Stomach (tissue), 9 donors: ENCODE measurements around the gene PRKCA. TPM values are rescaled to one million over a fixed set of nuclear protein-coding genes. Genes with fewer than 3 reads are reported as not detected.
A peak's percentile ranks its signal among the peaks of the same experiment; 100 is the strongest.

Experiments used
- DNase-seq, 2 donors: peaks; one replicate each; pipeline versions ENCODE4 v3.0.0 to v3.0.0-alpha.2; 2013 to 2019
- H3K27ac ChIP-seq, 5 donors: fragments of 200-600 bp in 4 of 5; sonication (generic) in 4 of 5; one replicate each; pipeline ENCODE4 v1.5.1; 2013 to 2019; ENCODE audit warnings: mild to moderate bottlenecking in 1 of 5, moderate library complexity in 1 of 5
- H3K27me3 ChIP-seq, 3 donors: fragments of 200-600 bp; sonication (generic); one replicate each; pipeline ENCODE4 v1.5.1; 2017 to 2019; ENCODE audit warnings: mixed run types in 1 of 3
- H3K36me3 ChIP-seq, 4 donors: fragments of 200-600 bp; sonication (generic); 1 replicate in 3 of 4; 2 replicates in 1 of 4; pipeline ENCODE4 v1.5.1; 2016 to 2019
- H3K4me1 ChIP-seq, 4 donors: fragments of 200-600 bp; sonication (generic); one replicate each; pipeline ENCODE4 v1.5.1; 2016 to 2019
- H3K4me3 ChIP-seq, 4 donors: fragments of 200-600 bp; sonication (generic) in 3 of 4; one replicate each; pipeline ENCODE4 v1.5.1; 2016 to 2019; ENCODE audit warnings: mild to moderate bottlenecking in 1 of 4
- H3K9me3 ChIP-seq, 4 donors: fragments of 200-600 bp; sonication (generic); one replicate each; pipeline ENCODE4 v1.5.1; 2016 to 2019
- CTCF ChIP-seq, 7 experiments: fragments of 450-650 bp in 4 of 7; fragments of 200-600 bp in 3 of 7; sonication (generic) in 3 of 7; IDR thresholded peaks; one replicate each; pipeline ENCODE4 v1.5.1; 2016 to 2019; ENCODE audit warnings: antibody characterized with exemption in 7 of 7, control low read depth in 2 of 7, mild to moderate bottlenecking in 1 of 7
- EP300 ChIP-seq: sonication (generic); formaldehyde crosslinking; IDR thresholded peaks from one replicate; pipeline ENCODE4 v1.6.1; 2017; ENCODE audit warnings: antibody characterized with exemption
- POLR2A ChIP-seq, 4 donors: fragments of 450-650 bp; IDR thresholded peaks; one replicate each; pipeline ENCODE4 v1.6.1; 2016; ENCODE audit warnings: antibody characterized with exemption in 4 of 4, control low read depth in 2 of 4, mild to moderate bottlenecking in 1 of 4, moderate library complexity in 1 of 4
- POLR2AphosphoS5 ChIP-seq, 3 donors: sonication (generic); formaldehyde crosslinking; IDR thresholded peaks; one replicate each; pipeline ENCODE4 v1.6.1; 2016; ENCODE audit warnings: antibody characterized with exemption in 3 of 3
- WGBS, 5 donors: extraction: QIAGEN DNeasy Blood & Tissue Kit in 3 of 5; methylation state at CpG; one replicate each; pipeline versions ENCODE4 v1.1.5 to v1.1.7; 2013 to 2018; 5-methylcytosine and 5-hydroxymethylcytosine counted together
- intact Hi-C: fragments of 100-400 bp; cut with DNase I; formaldehyde crosslinking; loops from one replicate; pipeline ENCODE4 v1.15.1; 2023; ENCODE audit warnings: low total_unique reads
- polyA plus RNA-seq, 3 donors: library from polyadenylated mRNA; stranded (reverse); fragments of 200-250 nt; gene quantifications; one replicate each; pipeline ENCODE4 v1.2.3, GENCODE V29; 2013
- total RNA-seq, 5 donors: library from RNA; depleted of rRNA; stranded (reverse); fragments of >200 nt; gene quantifications; one replicate each; pipeline versions ENCODE4 v1.1.0 to v1.2.3, GENCODE V29; 2014 to 2016
- donor health status: healthy with polysubstance abuse.
- donor health status: Bipolar disorder and iron deficiency.
- donor health status: healthy.

The PRKCA gene
- total and polyA plus RNA-seq, 8 donors: 2.1 to 41.1 (median 12.2) TPM

GRCh38 chr17:66678061-66678460 is 375.6 kb downstream of the PRKCA start:
- Histone ChIP-seq H3K9me3 (no peaks in the 10 kb centered on the region), H3K4me1 (peaks cover 18 to 40% (median 21%) of the 10 kb centered on the region in 4 donors), H3K27ac (no peak overlapping the region), H3K27me3 (no peaks in the 10 kb centered on the region), H3K36me3 (no peaks in the 10 kb centered on the region), H3K4me3 (no peak overlapping the region)
- intact Hi-C loops: no loop called here
- TF ChIP-seq EP300: no peak
- TF ChIP-seq POLR2AphosphoS5 (IDR thresholded peaks at IDR 0.05): no peak
- no peak for TF ChIP-seq POLR2A (IDR thresholded peaks at IDR 0.05)
- no peak for TF ChIP-seq CTCF (IDR thresholded peaks at IDR 0.05)
- WGBS, 5 donors: 95 to 100% (median 100%) methylated on average over 1 of the region's 1 CpG
- no peak for DNase-seq

GRCh38 chr17:66678827-66679226 is 376.4 kb downstream of the PRKCA start:
- intact Hi-C loops: no loop called here
- Histone ChIP-seq H3K4me3 (no peak overlapping the region), H3K4me1 (peaks cover 15 to 33% (median 17%) of the 10 kb centered on the region in 4 donors), H3K27me3 (no peaks in the 10 kb centered on the region), H3K9me3 (no peaks in the 10 kb centered on the region), H3K27ac (no peak overlapping the region), H3K36me3 (no peaks in the 10 kb centered on the region)
- WGBS, 5 donors: 71 to 86% (median 80%) methylated on average over 2 of the region's 2 CpGs
- TF ChIP-seq POLR2A (IDR thresholded peaks at IDR 0.05) (no peak), EP300 (no peak), CTCF (IDR thresholded peaks at IDR 0.05) (no peak), POLR2AphosphoS5 (IDR thresholded peaks at IDR 0.05) (no peak)
- DNase-seq: no peak

GRCh38 chr17:66679631-66680517 is 377.5 kb downstream of the PRKCA start:
- H3K27ac ChIP-seq: no peak overlapping the region
- H3K4me3 ChIP-seq: no peak overlapping the region
- no peaks in the 10 kb centered on the region for H3K27me3 ChIP-seq
- DNase-seq: no peak
- H3K36me3 ChIP-seq: no peaks in the 10 kb centered on the region
- no peaks in the 10 kb centered on the region for H3K9me3 ChIP-seq
- peaks cover 13 to 24% (median 22%) of the 10 kb centered on the region in 4 donors for H3K4me1 ChIP-seq
- intact Hi-C loops: no loop called here
- no peak for TF ChIP-seq POLR2AphosphoS5 (IDR thresholded peaks at IDR 0.05)
- TF ChIP-seq CTCF (IDR thresholded peaks at IDR 0.05): no peak
- no peak for TF ChIP-seq EP300
- 83 to 88% (median 86%) methylated on average over 11 of the region's 11 CpGs for WGBS, 5 donors

GRCh38 chr17:66682283-66682682 is 379.9 kb downstream of the PRKCA start:
- Histone ChIP-seq H3K9me3 (no peaks in the 10 kb centered on the region), H3K4me3 (no peak overlapping the region), H3K27ac (no peak overlapping the region), H3K36me3 (peaks cover 0 to 3% (median 1%) of the 10 kb centered on the region in 4 donors), H3K27me3 (no peaks in the 10 kb centered on the region), H3K4me1 (peaks cover 6 to 24% (median 9%) of the 10 kb centered on the region in 4 donors)
- WGBS, 5 donors: 68 to 88% (median 76%) methylated on average over 5 of the region's 5 CpGs
- TF ChIP-seq EP300 (no peak), POLR2AphosphoS5 (IDR thresholded peaks at IDR 0.05) (no peak), CTCF (IDR thresholded peaks at IDR 0.05) (no peak), POLR2A (IDR thresholded peaks at IDR 0.05) (no peak)
- intact Hi-C loops: no loop called here
- DNase-seq: peak in 1 of 2 donors; percentile 64
